ENCODE data around the gene TMEM131L.

TMEM131L gene

DNA sequence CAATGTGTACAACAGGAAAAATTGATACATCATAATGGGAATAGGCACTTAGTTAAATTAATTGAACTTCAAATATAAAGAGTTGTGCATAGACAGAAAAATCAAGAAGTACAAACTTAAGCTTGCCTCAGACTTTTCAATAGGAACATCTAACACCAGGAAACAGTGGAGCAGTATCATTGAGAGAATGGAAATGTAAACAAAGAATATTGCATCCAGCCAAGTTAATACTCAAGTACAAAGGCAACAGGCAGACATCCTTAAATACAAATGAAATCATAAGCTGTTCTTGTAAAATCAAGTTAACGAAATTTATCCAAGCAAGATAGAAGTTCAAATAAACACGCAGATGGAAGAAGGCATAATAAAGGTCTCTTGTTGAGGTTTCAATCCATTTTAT, 146.7 kb downstream of the TMEM131L start:
- DNase-seq (ENCODE audit: low read depth, low spot score), result no peak

- no peak for DNase-seq (ENCODE audit: low read depth, low spot score)
Measured at GRCh38 chr4:153616006-153616555, 149.9 kb downstream of the TMEM131L start.

- no peak for DNase-seq (ENCODE audit: low read depth, low spot score)
Measured at GRCh38 chr4:153618833-153619232, 152.7 kb downstream of the TMEM131L start.

GRCh38 chr4:153619811-153620210, 153.7 kb downstream of the TMEM131L start:
- no peak for DNase-seq (ENCODE audit: low read depth, low spot score)

GRCh38 chr4:153620352-153620751, 154.2 kb downstream of the TMEM131L start:
- no peak for DNase-seq (ENCODE audit: low read depth, low spot score)

DNA sequence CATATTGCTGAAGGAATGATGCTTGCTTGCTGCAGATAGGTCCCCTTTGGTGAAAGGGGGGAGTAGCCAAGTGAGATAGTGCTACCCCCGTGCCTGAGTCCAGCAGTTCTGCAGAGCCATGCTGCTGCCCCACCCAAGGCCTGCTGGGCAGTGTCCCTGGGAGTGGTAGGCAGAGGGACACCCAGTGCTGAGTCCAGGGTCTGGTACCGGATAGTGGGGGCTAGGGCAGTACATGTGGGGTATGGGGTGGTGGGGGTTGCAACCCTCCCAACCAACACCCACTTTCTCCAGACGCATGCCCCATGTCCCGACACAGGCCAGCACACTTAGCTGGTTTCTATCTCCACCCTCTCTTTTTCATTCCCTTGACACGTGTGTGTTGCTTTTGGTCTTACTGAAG, 155.9 kb downstream of the TMEM131L start:
- DNase-seq (ENCODE audit: low read depth, low spot score), result no peak

DNA sequence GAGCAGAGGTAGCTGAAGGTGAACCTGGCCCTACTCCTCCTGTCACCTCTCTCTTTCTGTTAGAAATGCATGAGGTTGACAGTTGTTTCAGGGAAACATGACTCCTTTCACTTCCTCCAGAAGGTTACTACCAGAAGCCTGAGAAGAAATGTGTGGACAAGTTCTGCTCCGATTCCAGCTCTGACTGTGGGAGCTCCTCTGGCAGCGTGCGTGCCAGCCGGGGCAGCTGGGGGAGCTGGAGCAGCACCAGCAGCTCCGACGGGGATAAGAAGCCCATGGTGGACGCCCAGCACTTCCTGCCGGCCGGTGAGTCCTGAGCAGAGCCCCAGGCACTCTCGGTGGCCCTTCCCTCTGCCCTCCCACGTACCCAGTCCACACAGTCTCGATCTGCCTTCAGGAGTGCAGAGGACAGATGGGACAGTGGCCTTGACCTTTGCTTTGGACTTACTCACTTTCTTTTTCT, 156.6 kb downstream of the TMEM131L start:
- DNase-seq (ENCODE audit: low read depth, low spot score), result no peak

GRCh38 chr4:153623491-153623890, 157.3 kb downstream of the TMEM131L start:
- no peak for DNase-seq (ENCODE audit: low read depth, low spot score)

GRCh38 chr4:153628796-153629315, 162.7 kb downstream of the TMEM131L start:
- DNase-seq (ENCODE audit: low read depth, low spot score), result no peak

DNA sequence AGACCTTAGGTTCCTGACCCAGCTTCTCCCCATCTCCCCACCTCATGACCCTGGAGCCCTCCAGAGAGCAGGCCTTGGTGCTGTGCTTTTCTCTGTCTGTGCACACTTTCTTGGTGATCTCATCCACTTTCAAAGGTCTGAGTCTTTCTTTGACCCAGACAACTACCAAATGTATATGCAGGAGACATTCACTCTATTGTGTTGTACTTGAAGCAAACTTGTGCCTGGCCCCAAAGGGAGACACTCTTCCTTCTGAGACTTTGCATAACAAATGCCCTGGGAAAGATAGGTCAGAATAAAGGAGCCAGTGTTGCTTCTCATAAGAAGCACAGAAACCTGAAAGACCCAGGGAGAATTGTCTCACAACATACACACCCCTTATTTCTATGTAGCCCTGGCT, 163.6 kb downstream of the TMEM131L start:
- no peak for DNase-seq (ENCODE audit: low read depth, low spot score)

- DNase-seq (ENCODE audit: low read depth, low spot score), result no peak
Measured at GRCh38 chr4:153634738-153635353, 168.7 kb downstream of the TMEM131L start.

- DNase-seq (ENCODE audit: low read depth, low spot score), result no peak
Measured at GRCh38 chr4:153635846-153636245, 169.7 kb downstream of the TMEM131L start.

DNA sequence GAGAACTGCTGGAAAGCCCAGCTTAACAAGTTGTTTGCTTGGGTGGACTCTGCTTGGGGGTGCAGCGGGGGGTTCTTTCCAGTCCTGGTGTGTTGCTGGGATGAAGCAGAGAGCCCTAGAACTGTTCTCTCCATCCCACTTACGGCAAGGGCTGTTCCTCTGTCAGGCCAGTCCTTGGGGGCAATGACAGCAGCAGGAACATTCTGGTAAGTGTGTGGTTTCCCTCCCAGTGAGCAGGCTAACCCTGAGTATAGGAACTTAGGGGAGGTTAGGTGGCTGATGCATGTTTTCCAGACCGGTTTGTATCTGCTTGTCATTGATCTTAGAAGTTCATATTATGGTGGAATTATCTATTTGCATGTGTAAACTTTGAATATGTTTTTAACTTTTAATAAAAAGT, 171.0 kb downstream of the TMEM131L start:
- no peak for DNase-seq (ENCODE audit: low read depth, low spot score)

GRCh38 chr4:153638011-153638410, 171.9 kb downstream of the TMEM131L start:
- no peak for DNase-seq (ENCODE audit: low read depth, low spot score)

DNA sequence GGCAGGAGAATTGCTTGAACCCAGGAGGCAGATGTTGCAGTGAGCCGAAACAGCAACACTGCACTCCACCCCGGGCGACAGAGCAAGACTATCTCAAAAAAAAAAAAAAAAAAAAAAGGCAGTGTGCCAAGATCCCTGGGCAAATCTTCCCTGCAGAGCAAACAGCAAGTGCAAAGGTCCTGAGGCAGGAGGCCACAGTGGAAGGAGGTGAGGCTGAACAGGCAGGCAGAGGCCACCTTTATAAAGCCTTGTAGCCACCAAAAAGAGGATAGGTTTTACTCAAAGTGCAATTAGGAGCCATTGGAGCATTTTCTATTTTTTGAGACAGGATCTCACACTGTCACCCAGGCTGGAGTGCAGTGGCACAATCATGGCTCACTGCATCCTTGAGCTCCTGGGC, 172.8 kb downstream of the TMEM131L start:
- no peak for DNase-seq (ENCODE audit: low read depth, low spot score)

DNA sequence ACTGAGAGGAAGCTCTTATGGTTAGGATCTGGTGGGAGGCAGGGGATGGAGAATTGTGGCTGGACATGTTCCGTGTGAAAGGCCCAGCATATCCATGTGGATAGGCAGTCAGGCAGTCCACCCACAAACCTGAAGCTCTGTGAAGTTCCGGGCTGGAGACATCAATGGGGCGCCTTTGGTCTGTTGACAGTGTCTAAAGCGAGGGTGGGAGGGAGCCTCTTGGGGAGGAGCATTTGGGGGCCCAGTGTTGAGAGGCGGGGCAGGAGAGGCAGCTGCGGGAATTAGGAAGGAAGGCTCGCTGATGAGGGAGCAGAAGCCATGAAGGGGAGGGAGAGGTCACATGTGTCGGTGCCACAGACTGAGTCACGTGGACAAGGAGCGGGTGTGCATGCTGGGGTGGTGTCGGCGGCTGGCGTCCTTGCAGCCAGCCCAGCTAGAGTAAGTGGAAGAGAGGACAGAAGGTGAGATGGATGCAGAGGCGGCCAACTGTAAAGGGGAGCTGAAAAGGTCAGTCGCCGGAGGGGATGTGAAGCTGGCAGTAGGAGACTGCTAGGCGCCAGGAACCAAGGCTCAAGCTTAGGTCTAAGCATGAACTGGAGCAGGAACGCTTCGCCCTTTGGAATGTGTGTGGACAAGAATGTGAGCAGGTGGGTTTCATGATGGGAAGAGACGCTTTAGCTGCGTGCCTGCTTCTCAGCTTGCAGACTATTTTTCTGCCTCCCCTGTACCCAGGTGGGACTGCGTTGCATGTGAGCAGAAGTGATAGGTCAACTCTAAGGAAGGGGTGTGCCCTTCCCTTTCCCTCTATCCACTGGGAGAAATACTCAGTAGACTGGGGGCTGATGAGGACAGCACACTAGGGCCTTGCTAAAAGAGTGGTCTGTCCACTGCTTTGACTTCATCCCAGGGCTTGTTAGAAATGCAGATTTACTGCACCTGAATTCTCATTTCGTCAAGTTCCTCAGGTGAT, 174.0 kb downstream of the TMEM131L start:
- DNase-seq (ENCODE audit: low read depth, low spot score), result no peak

DNA sequence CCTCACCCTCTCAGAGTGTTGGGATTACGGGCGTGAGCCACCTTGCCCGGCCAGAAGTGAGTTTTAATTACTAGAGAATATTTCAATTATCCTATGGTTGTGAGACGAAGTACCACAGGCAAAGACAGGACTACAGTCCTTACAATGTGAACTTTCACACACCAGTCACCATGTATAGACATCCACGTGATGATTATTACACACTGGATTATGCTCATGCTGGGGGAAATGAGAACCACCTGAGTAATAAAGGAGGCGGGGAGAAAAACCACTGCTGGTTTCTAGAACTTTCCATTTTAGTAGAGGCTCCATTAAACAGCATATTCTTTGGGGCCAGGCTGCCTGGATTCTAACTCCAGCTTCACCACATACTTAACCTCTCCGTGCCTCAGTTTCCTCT, 175.4 kb downstream of the TMEM131L start:
- no peak for DNase-seq (ENCODE audit: low read depth, low spot score)

- no peak for DNase-seq (ENCODE audit: low read depth, low spot score)
Measured at GRCh38 chr4:153643406-153644383, 177.5 kb downstream of the TMEM131L start.

- DNase-seq (ENCODE audit: low read depth, low spot score), result no peak
Measured at GRCh38 chr4:153645183-153645582, 179.0 kb downstream of the TMEM131L start.

- DNase-seq (ENCODE audit: low read depth, low spot score), result no peak
Measured at GRCh38 chr4:153646261-153646660, 180.1 kb downstream of the TMEM131L start.

DNA sequence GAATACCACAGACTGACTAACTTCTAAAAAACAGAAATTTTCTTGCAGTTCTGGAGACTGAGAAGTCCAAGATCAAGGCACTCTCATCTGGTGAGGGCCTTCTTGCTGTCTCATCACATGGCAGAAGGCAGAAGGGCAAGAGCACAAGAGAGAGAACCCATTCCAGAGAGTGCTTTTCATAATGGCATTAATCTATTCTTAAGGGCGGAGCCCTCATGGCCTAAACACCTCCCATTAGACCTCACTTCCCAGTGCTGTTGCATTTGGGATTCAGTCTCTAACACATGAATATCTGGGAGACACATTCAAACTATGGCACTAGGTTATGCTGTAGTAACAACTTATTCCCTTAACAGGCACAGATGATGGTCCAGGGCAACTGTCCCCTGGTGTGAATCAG, 180.8 kb downstream of the TMEM131L start:
- no peak for DNase-seq (ENCODE audit: low read depth, low spot score)

All from activated naive CD8-positive, alpha-beta T cell treated with anti-CD3 and anti-CD28 coated beads, Interleukin-2, amount 50 U/mL, for 16 hours (primary cell).